A549 treated with DMSO at 1 μM for 4 hours (cell line): Measurements from ENCODE around the gene NDUFC2. TPM values are rescaled to one million over a fixed set of nuclear protein-coding genes. Genes with fewer than 3 reads are reported as not detected.

Experiments used
- total RNA-seq: library from RNA; stranded (reverse); fragments of 200-300 nt; extraction: Qiagen RNA extraction; gene quantifications from 5 replicates; pipeline ENCODE4 v1.2.3, GENCODE V29; 2022; ENCODE audit warnings: low read depth

Gene NDUFC2
- 242 to 295 TPM (median 243 TPM) in 5 replicates for total RNA-seq

DNA sequence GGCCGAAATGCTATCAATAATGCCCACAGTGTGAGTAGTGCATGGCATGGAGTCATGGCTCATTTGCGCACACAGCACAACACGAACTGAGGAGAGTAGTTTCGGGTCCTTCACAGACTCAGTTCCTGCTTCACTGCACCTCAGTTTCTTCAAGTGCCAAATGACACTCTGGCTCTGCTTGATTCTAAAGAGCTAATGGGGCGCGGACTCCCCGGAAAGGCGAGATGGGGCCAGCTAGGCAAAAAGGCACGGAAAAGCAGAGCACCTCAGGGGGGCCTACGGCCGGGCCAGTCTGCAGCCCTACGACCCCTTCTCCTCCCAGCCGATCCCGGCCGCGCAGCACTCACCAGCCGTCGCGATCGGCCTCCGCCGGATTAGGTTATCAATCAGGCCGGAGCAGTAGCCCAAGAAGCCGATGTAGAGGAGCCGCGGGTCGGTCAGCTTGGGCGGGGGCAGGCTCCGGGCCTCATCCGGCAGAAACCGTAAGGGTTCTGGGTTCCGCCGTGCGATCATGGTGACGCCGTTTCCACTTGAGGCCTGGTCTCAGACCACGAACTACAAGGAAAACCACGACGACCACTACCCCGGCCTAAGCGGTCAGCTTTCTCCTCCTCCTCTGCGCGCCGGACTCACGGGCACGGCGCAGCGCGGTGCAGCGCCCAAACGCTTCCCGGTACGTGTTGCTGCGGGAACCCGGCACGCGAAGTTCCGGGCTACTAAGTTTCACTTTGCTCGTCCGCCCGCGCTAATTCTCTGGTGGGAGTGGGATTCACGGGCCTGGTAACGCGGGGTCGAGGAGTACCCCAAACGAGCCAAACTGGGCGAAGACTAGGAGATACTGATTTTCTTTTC lies at the start of gene NDUFC2:
Gene NDUFC2, minus strand, starts transcription at position 631 of the 852 bp plus-strand sequence. Its CDS starts 118 bp downstream, at position 513.

DNA sequence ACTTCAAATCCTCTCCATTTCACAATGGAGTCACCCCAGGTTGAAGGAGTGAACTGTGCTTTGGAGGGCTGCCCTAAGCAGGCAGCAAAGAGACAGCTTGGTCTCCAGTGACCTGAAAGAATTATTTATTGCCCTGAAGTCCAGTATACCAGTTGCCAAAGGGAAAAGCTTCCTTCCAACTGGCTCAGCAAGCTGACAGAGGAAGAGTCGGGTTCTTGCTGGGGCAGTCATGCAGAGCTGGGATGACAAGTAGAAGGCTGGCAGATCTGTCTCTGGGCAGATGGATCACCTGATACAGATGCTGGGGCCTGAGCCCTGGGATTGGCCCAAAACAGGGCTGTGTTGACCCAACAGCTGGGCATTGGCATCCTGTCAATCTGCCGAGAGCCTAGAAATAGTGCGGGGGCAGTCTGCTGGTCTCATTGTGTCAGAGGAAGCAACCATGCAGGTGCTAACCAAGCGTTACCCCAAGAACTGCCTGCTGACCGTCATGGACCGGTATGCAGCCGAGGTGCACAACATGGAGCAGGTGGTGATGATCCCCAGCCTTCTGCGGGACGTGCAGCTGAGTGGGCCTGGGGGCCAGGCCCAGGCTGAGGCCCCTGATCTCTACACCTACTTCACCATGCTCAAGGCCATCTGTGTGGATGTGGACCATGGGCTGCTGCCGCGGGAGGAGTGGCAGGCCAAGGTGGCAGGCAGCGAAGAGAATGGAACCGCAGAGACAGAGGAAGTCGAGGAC lies 16.1 kb downstream of the NDUFC2 start, which contains the start of gene THRSP:
Gene THRSP, plus strand, starts transcription at position 422 of the 742 bp plus-strand sequence. Its CDS starts 21 bp downstream, at position 443.

GRCh38 chr11:78022397-78023396 lies 57.0 kb downstream of the NDUFC2 start, which contains the start of gene KCTD14:
Gene KCTD14, minus strand, starts transcription at chr11:78023276. Its CDS starts 27 bp downstream, at chr11:78023249.

Other genes starting within 250 kb of the NDUFC2 start
- gene INTS4, start 85.2 kb downstream of the NDUFC2 start, total RNA-seq, result 14.4 to 20.9 TPM (median 20.4 TPM) in 5 replicates
- 1.4 to 2.0 TPM (median 1.6 TPM) in 5 replicates for gene KCTD14, start 56.6 kb downstream of the NDUFC2 start, total RNA-seq
- not detected in 5 replicates for gene THRSP, start 16.0 kb downstream of the NDUFC2 start, total RNA-seq
- 55.9 to 69.9 TPM (median 65.6 TPM) in 5 replicates for gene ALG8, start 59.8 kb upstream of the NDUFC2 start, total RNA-seq
- 6.9 to 7.7 TPM (median 7.1 TPM) in 5 replicates for gene KCTD21, start 108.8 kb upstream of the NDUFC2 start, total RNA-seq
- gene USP35, start 109.1 kb upstream of the NDUFC2 start, total RNA-seq, result 5.1 to 7.4 TPM (median 6.7 TPM) in 5 replicates